ENCODE results near the gene ZCCHC14.
"Not testable (repeated sequence)": the region's sequence is repeated elsewhere in the genome, so short reads cannot be mapped to it uniquely, and the experiment has no call there.

Gene ZCCHC14

GRCh38 chr16:87525352-87525751 lies 32.5 kb upstream of the ZCCHC14 start:
- in situ Hi-C loops (cut with MboI; ENCODE audit: low sequenced_read_pairs), result no loop called here

GRCh38 chr16:87524407-87524806 lies 31.6 kb upstream of the ZCCHC14 start:
- in situ Hi-C loops (cut with MboI; ENCODE audit: low sequenced_read_pairs), result no loop called here

GRCh38 chr16:87523605-87524004 lies 30.8 kb upstream of the ZCCHC14 start:
- in situ Hi-C loops (cut with MboI; ENCODE audit: low sequenced_read_pairs), result not testable (repeated sequence)

DNA sequence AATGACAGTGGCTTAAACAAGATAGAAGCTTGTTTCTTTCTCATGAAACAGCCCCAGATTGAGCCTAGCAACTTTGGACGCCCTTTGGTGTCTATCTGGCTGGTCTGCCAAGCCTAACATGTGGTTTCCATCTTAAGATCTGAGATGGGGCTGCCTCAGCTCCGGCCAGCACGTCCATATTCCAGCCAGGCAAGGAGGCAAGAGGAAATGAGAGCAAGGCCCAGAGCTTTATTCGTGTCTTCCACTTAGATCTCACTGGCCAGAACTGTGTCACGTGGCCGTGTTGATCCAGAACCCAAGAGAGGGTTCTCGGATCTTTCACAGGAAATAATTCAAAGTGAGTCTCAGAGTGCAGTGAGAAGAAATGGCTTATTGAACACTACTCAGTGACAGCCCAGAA lies 28.9 kb upstream of the ZCCHC14 start:
- in situ Hi-C loops (cut with MboI; ENCODE audit: low sequenced_read_pairs), result not testable (repeated sequence)

DNA sequence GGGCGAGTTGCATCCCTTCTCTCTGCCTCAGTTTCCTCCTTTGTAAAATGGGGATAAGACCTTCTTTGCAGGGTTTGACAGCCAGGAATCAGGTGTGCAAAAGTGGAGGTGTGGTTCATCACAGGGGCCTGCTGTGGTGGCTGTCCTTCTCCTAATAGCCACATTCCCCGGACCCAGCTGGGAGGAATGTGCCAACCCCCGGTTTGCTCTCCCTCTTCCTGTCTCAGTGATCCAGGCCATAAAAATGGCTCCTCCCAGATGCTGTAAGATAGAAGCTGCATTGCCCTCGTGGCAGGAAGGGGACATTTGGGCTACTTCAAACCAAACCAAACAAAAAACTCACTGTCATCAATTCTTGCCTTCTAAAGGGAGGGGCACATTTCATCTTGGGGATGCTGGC lies 26.3 kb upstream of the ZCCHC14 start:
- in situ Hi-C loops (cut with MboI; ENCODE audit: low sequenced_read_pairs), result not testable (repeated sequence)

DNA sequence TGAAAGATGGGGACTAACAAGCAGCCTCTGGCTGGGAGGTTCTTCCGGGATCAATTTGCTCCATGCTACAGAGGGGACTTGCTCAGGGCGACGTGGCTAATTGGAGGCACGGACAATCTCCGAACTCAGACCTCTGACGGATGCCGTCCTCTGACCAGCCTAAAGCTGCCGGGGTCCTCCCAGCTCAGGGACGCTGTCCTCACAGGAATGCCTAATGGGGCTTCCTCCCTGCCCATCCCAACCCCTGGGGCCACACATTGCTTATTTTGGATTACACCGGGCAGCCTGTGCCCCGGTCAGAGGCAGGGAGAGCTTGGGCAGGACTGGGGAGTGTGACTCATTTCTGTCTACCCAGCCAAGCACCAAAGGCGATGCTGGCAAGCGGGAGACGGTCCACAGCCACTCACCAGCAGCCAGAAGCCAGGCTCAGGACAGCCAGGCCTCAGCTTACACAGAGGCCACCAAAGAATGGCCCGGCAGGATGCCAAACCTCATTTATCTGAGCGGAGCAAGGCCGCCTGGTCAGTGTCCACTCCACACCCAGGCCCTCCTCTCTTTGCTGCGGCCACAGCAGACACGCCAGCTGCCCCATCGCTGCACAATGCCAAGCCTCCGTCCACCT lies 25.7 kb upstream of the ZCCHC14 start:
- in situ Hi-C loops (cut with MboI; ENCODE audit: low sequenced_read_pairs), result not testable (repeated sequence)

DNA sequence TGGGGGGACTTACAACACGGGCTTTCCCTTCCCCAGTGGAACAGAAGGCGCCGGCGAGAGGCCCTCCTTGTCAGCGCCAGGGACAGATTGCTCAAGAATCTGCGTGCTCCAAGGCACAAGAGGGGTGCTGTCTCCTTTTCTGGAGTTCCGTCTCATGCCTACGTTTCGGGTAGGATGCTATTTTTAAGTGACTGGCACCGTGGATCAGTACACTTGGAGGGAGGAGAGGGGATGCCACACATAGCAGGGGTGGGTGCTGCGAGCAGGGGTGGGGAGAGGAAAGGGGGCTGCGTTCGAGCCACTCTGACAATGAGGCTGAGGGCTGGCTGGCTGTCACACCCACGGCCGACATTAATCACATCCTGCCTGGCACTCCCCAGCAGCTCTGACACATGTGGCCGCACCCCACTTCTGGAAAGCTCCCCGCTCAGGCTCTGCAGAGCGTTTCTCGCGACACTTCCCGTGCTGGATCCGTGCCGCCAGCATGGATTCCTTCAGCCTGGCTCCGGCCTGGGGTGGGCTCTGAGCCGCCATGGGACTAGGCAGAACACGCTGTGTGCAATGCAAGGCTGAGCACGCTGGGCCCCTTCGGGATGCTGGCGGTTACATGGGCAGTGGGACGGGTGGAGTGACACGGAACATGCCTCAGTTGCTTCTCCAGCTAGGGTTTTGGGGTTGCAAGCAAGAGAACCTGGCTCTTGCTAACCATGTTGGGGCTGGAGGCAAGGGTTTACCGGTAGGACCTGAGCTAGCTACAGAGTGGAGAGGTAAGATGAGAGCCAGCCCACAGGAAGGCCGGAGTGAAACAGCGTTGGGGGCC lies 25.0 kb upstream of the ZCCHC14 start:
- in situ Hi-C loops (cut with MboI; ENCODE audit: low sequenced_read_pairs), result not testable (repeated sequence)

- in situ Hi-C loops (cut with MboI; ENCODE audit: low sequenced_read_pairs), result no loop called here
Measured at GRCh38 chr16:87516361-87516760, 23.5 kb upstream of the ZCCHC14 start.

DNA sequence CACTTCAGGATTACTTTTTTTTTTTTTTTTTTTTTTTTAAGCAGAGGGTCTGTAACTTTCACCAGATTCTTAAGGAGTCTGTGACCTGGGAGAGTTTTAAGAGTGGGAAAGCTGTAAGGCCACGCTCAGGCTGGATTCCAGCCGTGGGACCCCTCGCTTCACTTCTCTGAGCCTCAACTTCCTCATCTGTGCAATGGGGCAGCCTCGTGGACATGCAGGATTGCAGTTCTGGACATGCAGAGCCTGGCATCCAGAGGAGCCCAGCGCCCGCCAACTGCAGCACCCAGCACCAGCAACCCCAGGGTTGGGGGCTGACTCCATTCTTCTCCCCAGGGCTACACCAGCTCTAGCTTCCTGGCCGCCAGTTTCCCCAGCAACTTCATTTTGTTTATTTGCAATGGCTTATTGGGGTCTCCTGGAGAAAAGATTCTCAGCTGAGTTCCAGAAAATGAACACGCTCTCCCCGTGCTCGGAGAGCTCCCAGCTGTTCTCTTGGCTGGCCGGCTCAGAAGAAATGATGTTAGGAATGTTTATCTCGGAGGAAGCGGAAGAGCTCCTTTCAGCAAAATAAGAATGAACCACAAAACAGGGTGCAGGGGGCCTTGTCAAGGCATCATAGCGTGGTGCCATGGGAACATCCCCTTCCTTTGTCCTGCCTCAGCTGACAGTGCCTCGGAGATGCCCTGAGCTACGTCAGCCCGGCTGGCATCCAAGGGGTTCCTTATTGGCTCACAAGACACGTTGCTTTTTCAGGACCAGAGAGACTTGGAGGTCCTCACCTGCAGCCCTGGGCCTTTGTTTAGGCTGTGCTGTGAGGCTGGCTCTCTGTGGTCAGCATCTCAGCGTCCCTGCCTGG lies 22.9 kb upstream of the ZCCHC14 start:
- in situ Hi-C loops (cut with MboI; ENCODE audit: low sequenced_read_pairs), result no loop called here

- in situ Hi-C loops (cut with MboI; ENCODE audit: low sequenced_read_pairs), result not testable (repeated sequence)
Measured at GRCh38 chr16:87509778-87510177, 17.0 kb upstream of the ZCCHC14 start.

GRCh38 chr16:87507351-87508069 lies 14.7 kb upstream of the ZCCHC14 start:
- in situ Hi-C loops (cut with MboI; ENCODE audit: low sequenced_read_pairs), result no loop called here

DNA sequence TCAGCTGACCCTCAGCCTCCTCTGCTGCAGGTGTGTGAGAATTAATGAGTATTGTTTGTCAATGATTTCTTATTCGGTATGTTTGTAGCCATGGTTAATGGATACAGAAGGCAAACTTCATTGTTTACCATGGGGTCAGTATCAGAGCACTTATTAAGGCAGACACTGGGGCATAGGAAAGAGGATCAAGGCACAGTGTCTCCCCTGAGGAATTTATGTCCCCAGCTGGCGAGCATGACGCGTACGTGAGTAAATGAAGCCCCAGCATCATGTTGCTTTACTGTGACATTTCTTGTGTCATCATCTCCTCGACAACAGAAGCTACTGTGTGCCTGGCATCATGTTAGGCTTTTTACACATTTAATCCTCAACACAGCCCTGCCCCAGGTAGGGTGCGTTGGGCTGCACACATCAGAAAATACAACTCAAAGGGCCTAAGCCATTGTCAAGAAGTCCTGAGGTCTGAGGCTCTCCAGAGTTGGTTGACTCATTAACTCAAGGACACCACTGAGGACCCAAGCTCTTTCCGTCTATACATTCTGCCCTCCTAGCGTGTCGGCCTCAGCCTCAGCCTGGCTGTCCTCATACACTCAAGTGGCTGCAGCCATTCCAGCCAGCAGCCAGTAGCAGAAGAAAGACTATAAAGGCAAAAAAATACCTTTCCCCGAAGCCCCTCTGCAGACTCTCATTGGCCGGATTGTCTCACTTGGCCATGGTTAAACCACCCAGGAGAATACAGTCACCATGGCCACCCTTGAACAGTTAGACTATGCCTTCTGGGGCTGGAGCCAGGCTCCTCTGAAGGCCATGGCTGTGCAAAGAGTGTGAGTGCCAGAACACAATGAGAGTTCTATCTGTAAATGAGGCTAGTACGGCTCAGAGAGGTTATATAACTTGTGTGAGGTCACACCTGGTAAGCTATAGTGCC lies 13.9 kb upstream of the ZCCHC14 start:
- in situ Hi-C loops (cut with MboI; ENCODE audit: low sequenced_read_pairs), result no loop called here

DNA sequence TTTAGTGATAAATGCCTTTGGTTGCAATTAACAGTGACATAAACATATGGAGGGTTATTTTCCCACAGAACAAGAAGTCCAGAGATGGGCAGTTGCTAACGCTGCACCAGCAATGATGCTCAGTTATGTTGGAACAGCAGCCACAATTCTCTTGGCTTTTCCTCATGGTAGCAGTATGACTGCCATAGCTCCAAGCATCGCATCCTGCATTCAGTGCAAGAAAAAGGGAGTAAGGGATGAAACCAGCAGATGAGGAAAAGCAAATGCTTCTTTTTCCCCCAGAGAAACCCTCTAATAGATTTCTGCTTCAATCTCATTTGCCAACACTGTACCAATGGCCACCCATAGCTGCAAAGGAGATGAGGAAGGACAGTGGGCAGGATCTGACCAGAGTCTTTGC lies 13.0 kb upstream of the ZCCHC14 start:
- in situ Hi-C loops (cut with MboI; ENCODE audit: low sequenced_read_pairs), result no loop called here

DNA sequence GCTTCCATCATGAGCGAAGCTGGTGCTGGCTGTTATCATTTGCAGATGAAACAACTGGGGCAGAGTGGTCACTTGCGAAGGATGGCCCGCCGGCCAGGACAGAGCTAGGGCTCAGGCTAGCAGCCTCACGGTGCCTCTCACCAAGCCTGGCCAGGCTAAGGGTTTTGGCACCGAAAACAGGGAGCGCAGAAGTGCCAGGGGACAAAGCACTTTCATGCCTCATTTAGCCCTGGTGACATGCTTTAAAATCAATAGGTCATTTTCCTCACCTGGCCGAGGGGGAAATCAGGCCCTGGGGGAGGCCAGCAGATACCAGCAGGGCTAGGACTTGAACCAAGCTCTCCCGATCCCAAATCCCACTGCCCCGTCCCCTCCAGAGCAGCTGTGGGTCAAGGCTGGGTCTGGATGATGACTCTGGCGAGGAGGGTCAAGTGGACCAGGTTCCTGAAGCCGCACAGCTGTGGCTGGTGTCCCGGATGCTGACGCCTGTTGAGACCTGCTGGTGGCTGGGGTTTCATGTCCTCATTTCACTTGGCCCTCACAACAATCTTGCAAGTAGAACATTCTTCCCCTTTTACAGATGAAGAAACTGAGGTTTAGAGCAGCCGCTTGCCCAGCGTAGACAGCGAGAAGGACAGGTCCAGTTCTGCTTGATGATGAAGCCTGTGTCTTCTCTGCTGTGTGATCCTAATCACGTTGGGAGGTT lies 10.6 kb upstream of the ZCCHC14 start:
- in situ Hi-C loops (cut with MboI; ENCODE audit: low sequenced_read_pairs), result not testable (repeated sequence)

GRCh38 chr16:87502308-87502969 lies 9.6 kb upstream of the ZCCHC14 start:
- in situ Hi-C loops (cut with MboI; ENCODE audit: low sequenced_read_pairs), result no loop called here

DNA sequence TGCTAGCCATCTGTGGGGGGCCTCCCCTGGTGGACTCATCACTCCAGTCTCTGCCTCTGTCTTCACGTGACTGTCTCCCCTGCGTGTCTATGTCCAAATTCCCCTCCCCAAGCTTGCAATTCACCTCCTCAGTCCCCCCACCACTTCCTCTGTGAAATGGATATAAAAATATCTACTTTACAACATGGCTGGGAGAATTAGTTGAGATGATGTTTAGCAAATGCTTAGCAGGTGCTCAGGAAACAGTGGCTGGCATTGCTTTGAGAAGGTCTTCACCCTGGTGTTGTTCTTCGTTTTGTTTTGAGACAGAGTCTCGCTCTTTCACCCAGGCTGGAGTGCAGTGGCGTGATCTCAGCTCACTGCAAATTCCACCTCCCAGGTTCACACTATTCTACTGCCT lies 8.3 kb upstream of the ZCCHC14 start:
- in situ Hi-C loops (cut with MboI; ENCODE audit: low sequenced_read_pairs), result no loop called here

DNA sequence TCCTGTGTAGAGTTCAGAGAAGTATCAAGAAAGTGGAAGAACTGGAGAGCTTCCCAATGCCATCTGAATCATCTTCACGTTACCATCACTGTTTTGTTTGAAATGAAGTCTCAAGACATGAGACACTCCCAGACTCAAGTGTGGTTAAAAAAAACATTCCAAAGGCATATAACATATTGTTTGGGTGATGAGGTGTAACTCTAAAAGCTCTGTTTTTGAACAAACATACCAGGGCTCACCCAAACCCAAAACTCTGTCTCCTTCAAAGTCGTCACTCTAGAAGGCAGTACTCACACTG lies 6.3 kb upstream of the ZCCHC14 start:
- in situ Hi-C loops (cut with MboI; ENCODE audit: low sequenced_read_pairs), result no loop called here

GRCh38 chr16:87498324-87499188 lies 5.7 kb upstream of the ZCCHC14 start:
- in situ Hi-C loops (cut with MboI; ENCODE audit: low sequenced_read_pairs), result no loop called here
